Erythroblast (primary cell): Measurements from ENCODE around the gene XRCC3.

ENCODE experiments used
- GATA1 ChIP-seq: IDR thresholded peaks from 2 replicates; pipeline ENCODE4 v1.6.1; 2011; ENCODE audit warnings: low read depth, mild to moderate bottlenecking, control low read depth, low read length, moderate library complexity
- POLR2A ChIP-seq: IDR thresholded peaks from 2 replicates; pipeline ENCODE4 v1.6.1; 2011; ENCODE audit warnings: mild to moderate bottlenecking, low read length

DNA sequence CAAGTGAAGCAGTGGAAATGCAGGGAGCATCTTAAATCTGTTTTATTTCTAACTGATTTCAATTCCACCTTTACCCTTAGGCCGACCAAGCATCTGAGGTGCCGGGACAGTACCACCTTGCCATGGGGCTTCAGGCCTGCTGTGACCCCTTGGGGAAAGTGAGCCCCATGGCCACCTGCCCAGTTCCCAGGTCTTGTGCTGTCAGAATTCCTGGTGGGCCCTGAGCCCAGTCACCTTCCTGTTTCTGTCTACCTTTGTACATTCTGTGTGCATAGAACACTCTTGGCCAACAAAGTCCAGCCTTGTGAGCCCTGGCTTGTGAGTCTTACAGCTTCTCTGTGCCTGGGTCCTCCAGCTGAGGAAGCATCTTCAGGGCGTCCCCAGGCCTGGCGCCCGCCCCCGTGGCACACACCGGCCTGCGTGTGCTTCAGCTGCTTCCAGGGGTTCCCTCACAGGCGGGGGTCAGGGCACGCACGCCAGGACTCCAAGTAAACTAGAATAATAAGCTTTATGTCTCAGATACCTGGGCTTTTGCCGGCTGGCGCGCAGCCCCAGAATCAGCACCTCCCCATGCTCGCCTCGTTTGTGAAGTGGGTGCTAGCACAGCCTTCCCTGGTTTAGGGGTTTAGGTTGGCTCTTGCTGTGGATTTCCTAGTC, 10.6 kb upstream of the XRCC3 start:
- TF ChIP-seq POLR2A (no peak), GATA1 (no peak)
